Stomach smooth muscle (tissue), 2 donors: Measurements from ENCODE around the gene USP7.
"Not testable (repeated sequence)": the region's sequence is repeated elsewhere in the genome, so short reads cannot be mapped to it uniquely, and the experiment has no call there.

Source experiments
- H3K27ac ChIP-seq: one replicate; pipeline ENCODE4 v1.7.0; 2013; ENCODE audit warnings: mild to moderate bottlenecking, low read length, inconsistent platforms
- H3K27me3 ChIP-seq, 2 donors: one replicate each; pipeline ENCODE4 v1.7.0; 2013; ENCODE audit warnings: low read length in 2 of 2; ENCODE audit not compliant: insufficient read depth in 2 of 2, control insufficient read depth in 1 of 2
- H3K36me3 ChIP-seq, 2 donors: one replicate each; pipeline ENCODE4 v1.7.0; 2013; ENCODE audit warnings: low read length in 2 of 2; ENCODE audit not compliant: control insufficient read depth in 2 of 2, insufficient read depth in 2 of 2
- H3K4me1 ChIP-seq: one replicate; pipeline ENCODE4 v1.7.0; 2013; ENCODE audit warnings: low read length; ENCODE audit not compliant: control insufficient read depth, insufficient read depth
- H3K4me3 ChIP-seq, 2 donors: one replicate each; pipeline ENCODE4 v1.7.0; 2013; ENCODE audit warnings: low read length in 2 of 2
- H3K9ac ChIP-seq, 2 donors: one replicate each; pipeline ENCODE4 v1.7.0; 2013; ENCODE audit warnings: low read length in 2 of 2, mild to moderate bottlenecking in 1 of 2
- H3K9me3 ChIP-seq, 2 donors: one replicate each; pipeline ENCODE4 v1.7.0; 2013; ENCODE audit warnings: low read length in 2 of 2; ENCODE audit not compliant: control insufficient read depth in 2 of 2
- donor health status: healthy.
- donor health status: Pancreatic carcinoma.

The USP7 gene

GRCh38 chr16:8923199-8923598 lies 40.5 kb downstream of the USP7 start:
- Histone ChIP-seq H3K4me1 (no peaks in the 10 kb centered on the region), H3K27ac (no peak overlapping the region), H3K36me3 (peaks cover 36 to 53% of the 10 kb centered on the region in 2 donors), H3K9ac (no peak overlapping the region), H3K9me3 (no peaks in the 10 kb centered on the region), H3K4me3 (no peak overlapping the region), H3K27me3 (no peaks in the 10 kb centered on the region)

GRCh38 chr16:8921347-8921984 lies 42.2 kb downstream of the USP7 start:
- Histone ChIP-seq H3K27me3 (no peaks in the 10 kb centered on the region), H3K36me3 (peaks cover 37 to 49% of the 10 kb centered on the region in 2 donors), H3K27ac (no peak overlapping the region), H3K4me3 (no peak overlapping the region), H3K9me3 (no peaks in the 10 kb centered on the region), H3K4me1 (no peaks in the 10 kb centered on the region), H3K9ac (no peak overlapping the region)

GRCh38 chr16:8920645-8921346 lies 42.9 kb downstream of the USP7 start:
- Histone ChIP-seq H3K36me3 (peaks cover 43 to 52% of the 10 kb centered on the region in 2 donors), H3K9me3 (no peaks in the 10 kb centered on the region), H3K27me3 (no peaks in the 10 kb centered on the region)

GRCh38 chr16:8919934-8920462 lies 43.7 kb downstream of the USP7 start:
- no peaks in the 10 kb centered on the region for H3K27me3 ChIP-seq
- no peak overlapping the region for H3K4me3 ChIP-seq
- peaks cover 43 to 57% of the 10 kb centered on the region in 2 donors for H3K36me3 ChIP-seq
- no peak overlapping the region for H3K27ac ChIP-seq
- no peak overlapping the region for H3K9ac ChIP-seq
- H3K4me1 ChIP-seq = no peaks in the 10 kb centered on the region
- H3K9me3 ChIP-seq = no peaks in the 10 kb centered on the region

More at GRCh38 chr16:8920645-8921346, 42.9 kb downstream of the USP7 start:
- H3K4me3 ChIP-seq = no peak overlapping the region
- H3K27ac ChIP-seq = no peak overlapping the region
- H3K4me1 ChIP-seq = no peaks in the 10 kb centered on the region
- H3K9ac ChIP-seq = no peak overlapping the region

- H3K27me3 ChIP-seq = no peaks in the 10 kb centered on the region
- H3K4me1 ChIP-seq = no peaks in the 10 kb centered on the region
- H3K4me3 ChIP-seq = no peak overlapping the region
- no peak overlapping the region for H3K9ac ChIP-seq
- no peaks in the 10 kb centered on the region for H3K9me3 ChIP-seq
- H3K36me3 ChIP-seq = peaks cover 50 to 60% of the 10 kb centered on the region in 2 donors
- no peak overlapping the region for H3K27ac ChIP-seq
Observed at GRCh38 chr16:8919089-8919933, 44.4 kb downstream of the USP7 start.

- not testable (repeated sequence) for H3K4me1 ChIP-seq, H3K9me3 ChIP-seq, H3K27ac ChIP-seq, H3K4me3 ChIP-seq, H3K9ac ChIP-seq, H3K27me3 ChIP-seq
- H3K36me3 ChIP-seq = peaks cover 51 to 52% of the 10 kb centered on the region in 2 donors
Observed at GRCh38 chr16:8917336-8917735, 46.4 kb downstream of the USP7 start.

GRCh38 chr16:8916541-8917225 lies 47.0 kb downstream of the USP7 start:
- no peaks in the 10 kb centered on the region for H3K4me1 ChIP-seq
- H3K36me3 ChIP-seq = peaks cover 52% of the 10 kb centered on the region in 2 donors
- H3K4me3 ChIP-seq = no peak overlapping the region
- H3K9ac ChIP-seq = no peak overlapping the region
- H3K27ac ChIP-seq = no peak overlapping the region
- no peaks in the 10 kb centered on the region for H3K9me3 ChIP-seq
- H3K27me3 ChIP-seq = no peaks in the 10 kb centered on the region

- no peaks in the 10 kb centered on the region for H3K4me1 ChIP-seq
Observed at GRCh38 chr16:8915722-8916301, 47.9 kb downstream of the USP7 start.

GRCh38 chr16:8914098-8914497 lies 49.6 kb downstream of the USP7 start:
- H3K9me3 ChIP-seq = no peaks in the 10 kb centered on the region
- no peaks in the 10 kb centered on the region for H3K27me3 ChIP-seq
- no peak overlapping the region for H3K27ac ChIP-seq
- H3K36me3 ChIP-seq = peaks cover 50% of the 10 kb centered on the region in 2 donors
- H3K4me1 ChIP-seq = no peaks in the 10 kb centered on the region
- no peak overlapping the region for H3K9ac ChIP-seq
- no peak overlapping the region for H3K4me3 ChIP-seq

More at GRCh38 chr16:8915722-8916301, 47.9 kb downstream of the USP7 start:
- no peaks in the 10 kb centered on the region for H3K27me3 ChIP-seq
- no peak overlapping the region for H3K4me3 ChIP-seq
- H3K9me3 ChIP-seq = no peaks in the 10 kb centered on the region
- peaks cover 52 to 57% of the 10 kb centered on the region in 2 donors for H3K36me3 ChIP-seq
- H3K9ac ChIP-seq = no peak overlapping the region
- H3K27ac ChIP-seq = no peak overlapping the region

- Histone ChIP-seq H3K36me3 (peaks cover 48 to 50% of the 10 kb centered on the region in 2 donors), H3K27ac (no peak overlapping the region), H3K27me3 (no peaks in the 10 kb centered on the region), H3K9ac (no peak overlapping the region), H3K9me3 (no peaks in the 10 kb centered on the region), H3K4me1 (no peaks in the 10 kb centered on the region), H3K4me3 (no peak overlapping the region)
Observed at GRCh38 chr16:8912793-8913192, 50.9 kb downstream of the USP7 start.
